ENCODE measurements around the gene ASAP2. TPM values are rescaled to one million over a fixed set of nuclear protein-coding genes. Genes with fewer than 3 reads are reported as not detected.

ASAP2 gene
- total RNA-seq, 4 donors from 2014 or later: 22.0 to 54.6 (median 30.0) TPM

DNA sequence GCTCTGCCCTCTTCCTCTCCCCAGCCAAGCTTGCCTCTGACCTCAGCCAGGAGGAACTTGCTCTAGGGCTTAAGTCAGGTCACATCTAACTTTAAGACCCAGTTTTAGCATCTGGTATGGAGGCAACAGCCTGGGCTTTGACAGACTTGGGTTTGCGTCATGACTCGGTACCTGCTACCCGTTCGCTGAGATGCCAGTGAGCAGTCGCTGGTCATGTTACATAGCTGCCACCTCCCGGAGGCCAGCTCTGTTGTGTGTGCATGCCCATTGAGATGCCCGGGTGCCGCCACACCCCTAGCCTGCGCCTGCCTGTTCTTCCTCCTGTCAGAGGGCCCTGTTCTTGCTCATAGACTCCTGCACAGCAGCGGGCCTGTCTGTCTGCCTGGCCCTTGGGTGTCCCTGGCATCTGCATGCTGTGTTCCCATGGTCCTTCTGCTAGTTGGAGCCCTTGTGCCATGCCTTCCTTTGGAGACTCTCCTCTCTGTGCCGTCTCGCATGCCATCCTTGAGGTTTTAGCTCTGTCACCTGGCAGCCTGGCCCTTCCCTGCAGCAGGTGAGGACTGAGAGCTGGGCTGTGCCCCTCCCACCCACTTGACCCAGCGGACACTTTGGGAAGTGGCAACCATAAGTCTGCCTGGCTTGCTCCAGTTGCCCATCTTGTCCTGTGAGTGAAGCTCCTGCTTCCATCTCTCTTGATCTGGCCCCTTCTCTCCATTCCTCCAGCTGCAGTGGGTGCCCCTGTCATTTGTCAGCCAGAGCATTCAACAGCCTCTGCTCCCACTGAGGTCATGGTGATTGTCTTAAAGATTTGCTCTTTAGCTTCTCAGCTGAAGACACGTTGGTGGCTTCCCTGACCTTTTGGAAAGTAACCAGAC is 24.9 kb downstream of the ASAP2 start:
- Histone ChIP-seq H3K4me3 (no peak overlapping the region), H3K36me3 (no peaks in the 10 kb centered on the region), H3K27ac (no peak overlapping the region), H3K9me3 (no peaks in the 10 kb centered on the region), H3K27me3 (no peaks in the 10 kb centered on the region), H3K4me1 (peaks cover 77% of the 10 kb centered on the region)
- peak in 1 of 2 donors; percentile 63 for DNase-seq (ENCODE audit: low spot score in 2 of 2)
- TF ChIP-seq EP300 (IDR thresholded peaks at IDR 0.05) (no peak), POLR2A (IDR thresholded peaks at IDR 0.05) (no peak)
- TF ChIP-seq, protein P1, sequence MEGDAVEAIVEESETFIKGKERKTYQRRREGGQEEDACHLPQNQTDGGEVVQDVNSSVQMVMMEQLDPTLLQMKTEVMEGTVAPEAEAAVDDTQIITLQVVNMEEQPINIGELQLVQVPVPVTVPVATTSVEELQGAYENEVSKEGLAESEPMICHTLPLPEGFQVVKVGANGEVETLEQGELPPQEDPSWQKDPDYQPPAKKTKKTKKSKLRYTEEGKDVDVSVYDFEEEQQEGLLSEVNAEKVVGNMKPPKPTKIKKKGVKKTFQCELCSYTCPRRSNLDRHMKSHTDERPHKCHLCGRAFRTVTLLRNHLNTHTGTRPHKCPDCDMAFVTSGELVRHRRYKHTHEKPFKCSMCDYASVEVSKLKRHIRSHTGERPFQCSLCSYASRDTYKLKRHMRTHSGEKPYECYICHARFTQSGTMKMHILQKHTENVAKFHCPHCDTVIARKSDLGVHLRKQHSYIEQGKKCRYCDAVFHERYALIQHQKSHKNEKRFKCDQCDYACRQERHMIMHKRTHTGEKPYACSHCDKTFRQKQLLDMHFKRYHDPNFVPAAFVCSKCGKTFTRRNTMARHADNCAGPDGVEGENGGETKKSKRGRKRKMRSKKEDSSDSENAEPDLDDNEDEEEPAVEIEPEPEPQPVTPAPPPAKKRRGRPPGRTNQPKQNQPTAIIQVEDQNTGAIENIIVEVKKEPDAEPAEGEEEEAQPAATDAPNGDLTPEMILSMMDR (IDR thresholded peaks at IDR 0.05): no peak
- WGBS: 71% methylated on average over 10 of the region's 14 CpGs

DNA sequence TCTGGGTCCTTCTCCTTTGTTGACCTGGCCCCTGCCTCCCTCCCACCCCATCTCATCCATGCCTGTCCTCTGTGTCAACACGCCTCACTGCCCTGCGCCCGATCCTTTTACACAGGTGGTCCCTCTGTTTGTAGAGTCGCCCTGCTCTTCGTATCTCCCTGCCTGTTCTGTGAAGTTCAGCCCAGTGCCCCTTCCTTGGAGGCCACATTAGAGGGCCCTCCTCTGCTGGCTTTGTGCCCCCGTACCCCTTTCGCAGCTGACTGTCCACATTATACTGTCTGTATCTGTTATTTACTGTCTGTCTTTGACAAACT is 25.5 kb downstream of the ASAP2 start:
- Histone ChIP-seq H3K27me3 (no peaks in the 10 kb centered on the region), H3K27ac (no peak overlapping the region), H3K36me3 (no peaks in the 10 kb centered on the region), H3K4me3 (no peak overlapping the region), H3K4me1 (peaks cover 82% of the 10 kb centered on the region), H3K9me3 (no peaks in the 10 kb centered on the region)
- TF ChIP-seq EP300 (IDR thresholded peaks at IDR 0.05): no peak
- TF ChIP-seq, protein P1 (IDR thresholded peaks at IDR 0.05): no peak
- TF ChIP-seq POLR2AphosphoS5 (IDR thresholded peaks at IDR 0.05): no peak
- TF ChIP-seq POLR2A (IDR thresholded peaks at IDR 0.05): no peak
- WGBS: 94% methylated on average over 7 of the region's 7 CpGs
- no peak for DNase-seq (ENCODE audit: low spot score in 2 of 2)

DNA sequence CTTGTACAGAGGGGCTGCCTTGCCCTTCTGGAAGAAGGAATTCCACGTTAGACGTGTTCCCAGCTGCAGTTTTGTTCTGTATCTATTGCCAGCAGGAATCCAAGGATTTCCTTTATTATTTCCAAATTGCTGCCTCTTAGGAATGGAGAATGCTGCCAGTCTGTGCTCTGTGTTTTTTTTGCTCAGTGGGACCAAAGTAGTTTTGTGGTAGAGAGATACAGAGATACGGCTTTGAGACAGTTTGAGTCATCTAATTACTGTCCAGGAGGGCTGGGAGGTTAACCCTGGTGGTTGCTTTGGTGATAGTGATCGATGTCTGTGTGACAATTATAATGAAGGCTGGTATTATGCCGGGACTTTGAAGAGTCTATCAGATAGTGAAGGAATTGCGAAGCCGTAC is 26.3 kb downstream of the ASAP2 start:
- Histone ChIP-seq H3K27ac (no peak overlapping the region), H3K36me3 (no peaks in the 10 kb centered on the region), H3K4me3 (no peak overlapping the region), H3K4me1 (peaks cover 90% of the 10 kb centered on the region), H3K9me3 (no peaks in the 10 kb centered on the region), H3K27me3 (no peaks in the 10 kb centered on the region)
- 71% methylated on average over 7 of the region's 7 CpGs for WGBS
- no peak for DNase-seq (ENCODE audit: low spot score in 2 of 2)
- TF ChIP-seq POLR2A (IDR thresholded peaks at IDR 0.05) (no peak), POLR2AphosphoS5 (IDR thresholded peaks at IDR 0.05) (no peak), EP300 (IDR thresholded peaks at IDR 0.05) (no peak)
- TF ChIP-seq, protein P1 (IDR thresholded peaks at IDR 0.05): no peak

DNA sequence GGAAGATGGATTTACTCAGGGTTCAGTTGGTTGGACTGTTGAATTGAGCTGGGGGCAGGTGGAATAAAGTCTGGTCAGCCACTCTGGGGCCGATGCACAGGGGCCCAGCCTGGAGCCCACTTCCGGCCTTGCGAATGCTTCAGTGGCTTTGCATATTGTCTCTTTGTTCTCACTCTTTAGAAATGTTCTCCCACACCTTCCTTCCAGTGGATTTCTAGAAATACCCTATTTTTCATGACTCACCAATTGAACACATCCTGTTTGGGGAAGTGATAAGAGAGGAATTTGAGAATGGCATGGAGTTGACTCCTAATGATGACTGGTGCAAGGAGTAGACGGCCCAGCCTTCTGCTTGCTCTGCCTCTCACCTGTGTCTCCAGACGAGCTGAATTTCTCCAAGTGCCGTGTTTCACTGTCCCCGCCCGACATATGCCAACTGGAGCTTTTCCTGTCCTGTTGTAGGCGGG is 28.1 kb downstream of the ASAP2 start:
- 45% methylated on average over 9 of the region's 9 CpGs for WGBS
- H3K4me3 ChIP-seq: no peak overlapping the region
- H3K36me3 ChIP-seq: no peaks in the 10 kb centered on the region
- peak overlapping the region; percentile 62 for H3K27ac ChIP-seq
- H3K27me3 ChIP-seq: no peaks in the 10 kb centered on the region
- H3K4me1 ChIP-seq: peaks cover 80% of the 10 kb centered on the region
- DNase-seq (ENCODE audit: low spot score in 2 of 2): no peak
- no peaks in the 10 kb centered on the region for H3K9me3 ChIP-seq
- TF ChIP-seq, protein P1 (IDR thresholded peaks at IDR 0.05): no peak
- TF ChIP-seq EP300 (IDR thresholded peaks at IDR 0.05) (no peak), POLR2A (IDR thresholded peaks at IDR 0.05) (no peak), POLR2AphosphoS5 (IDR thresholded peaks at IDR 0.05) (peak in 1 of 3 donors; percentile 3)

DNA sequence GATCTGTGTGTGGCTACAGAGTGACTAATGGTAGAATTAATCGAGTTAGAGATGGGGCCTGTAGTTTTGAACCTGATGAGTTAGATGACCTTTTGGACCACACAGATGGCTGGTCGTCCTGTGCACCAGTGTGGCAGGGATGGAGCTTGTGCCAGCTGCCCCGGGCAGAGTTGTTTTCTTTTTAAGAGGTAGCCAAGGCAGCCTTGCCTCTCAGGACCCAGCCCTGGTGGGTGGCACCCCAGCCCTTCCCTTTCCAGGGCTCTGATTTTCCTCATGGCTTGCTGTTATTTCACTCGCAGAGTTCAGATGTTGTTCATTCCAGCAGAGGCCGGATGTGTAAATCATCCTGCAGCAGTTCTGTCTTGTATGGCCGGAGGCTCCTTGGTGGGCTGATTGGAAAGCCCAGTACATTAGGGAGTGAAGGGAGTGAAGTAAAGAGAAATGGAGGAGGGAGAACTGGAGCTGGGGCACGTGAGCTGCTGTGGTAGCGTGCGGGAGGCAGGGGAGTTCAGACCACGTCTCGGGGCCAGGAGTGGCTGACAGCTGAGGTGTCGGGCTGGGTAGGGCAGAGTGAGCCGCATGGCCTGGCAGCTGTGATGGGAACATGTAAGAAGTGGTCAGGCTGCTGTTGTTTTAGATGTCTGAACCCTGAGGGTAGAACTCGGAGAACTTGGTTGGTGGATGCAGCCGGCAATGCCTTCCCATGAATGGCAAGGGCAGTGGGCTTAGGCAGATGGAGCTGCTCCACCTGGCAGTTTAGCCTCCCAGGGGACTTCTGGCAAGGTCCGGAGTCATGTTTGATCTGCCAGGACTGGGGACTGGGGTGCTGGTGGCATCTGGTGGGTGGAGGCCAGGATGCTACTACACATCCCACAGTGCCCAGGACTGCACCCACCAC is 28.8 kb downstream of the ASAP2 start:
- no peaks in the 10 kb centered on the region for H3K36me3 ChIP-seq
- peaks cover 75% of the 10 kb centered on the region for H3K4me1 ChIP-seq
- H3K27ac ChIP-seq: peak overlapping the region; percentile 62
- no peaks in the 10 kb centered on the region for H3K9me3 ChIP-seq
- 48% methylated on average over 16 of the region's 16 CpGs for WGBS
- H3K27me3 ChIP-seq: no peaks in the 10 kb centered on the region
- DNase-seq (ENCODE audit: low spot score in 2 of 2): peak in 1 of 2 donors; percentile 64
- TF ChIP-seq POLR2A (IDR thresholded peaks at IDR 0.05): no peak
- TF ChIP-seq POLR2AphosphoS5 (IDR thresholded peaks at IDR 0.05): no peak
- TF ChIP-seq, protein P1 (IDR thresholded peaks at IDR 0.05): no peak
- no peak for TF ChIP-seq EP300 (IDR thresholded peaks at IDR 0.05)
- H3K4me3 ChIP-seq: no peak overlapping the region

Measured in suprapubic skin (tissue), 4 donors.